Neural crest cell (in vitro differentiated cells): ENCODE measurements around the gene REST. TPM values are rescaled to one million over a fixed set of nuclear protein-coding genes. Genes with fewer than 3 reads are reported as not detected.

Experiments used
- DNase-seq: peaks from one replicate; pipeline ENCODE4 v3.0.0; 2021; ENCODE audit warnings: low read depth, mixed read lengths, low spot score
- H3K27ac Mint-ChIP-seq: one replicate; pipeline ENCODE4 v1.8.0; 2021; ENCODE audit warnings: mild to moderate bottlenecking, mixed read lengths; ENCODE audit not compliant: unreplicated experiment
- H3K27me3 Mint-ChIP-seq: 2 replicates; pipeline ENCODE4 v1.8.0; 2021; ENCODE audit warnings: low read depth, mild to moderate bottlenecking, mixed read lengths
- H3K36me3 Mint-ChIP-seq: 2 replicates; pipeline ENCODE4 v1.8.0; 2021; ENCODE audit warnings: low read depth, mild to moderate bottlenecking, mixed read lengths
- H3K4me1 Mint-ChIP-seq: 2 replicates; pipeline ENCODE4 v1.8.0; 2021; ENCODE audit warnings: mixed read lengths
- H3K4me3 Mint-ChIP-seq: one replicate; pipeline ENCODE4 v1.8.0; 2021; ENCODE audit warnings: mild to moderate bottlenecking, mixed read lengths
- H3K9me3 Mint-ChIP-seq: 2 replicates; pipeline ENCODE4 v1.8.0; 2021; ENCODE audit warnings: mixed read lengths
- total RNA-seq: library from RNA; stranded (reverse); gene quantifications from 2 replicates; pipeline ENCODE4 v1.2.1, GENCODE V29; 2021
- TF ChIP-seq, protein P1 (sequence below): fragments of 200-600 bp; sonication (generic); conservative IDR thresholded peaks from 2 replicates; pipeline ENCODE4 v1.5.0; 2021; ENCODE audit warnings: antibody characterized with exemption, mild to moderate bottlenecking

REST gene
- total RNA-seq, 1 donor from 2014 or later: 51.2 TPM

GRCh38 chr4:56906489-56907393 is 959 bp upstream of the REST start:
- H3K4me3 Mint-ChIP-seq: peak overlapping the region; percentile 93
- TF ChIP-seq, protein P1, sequence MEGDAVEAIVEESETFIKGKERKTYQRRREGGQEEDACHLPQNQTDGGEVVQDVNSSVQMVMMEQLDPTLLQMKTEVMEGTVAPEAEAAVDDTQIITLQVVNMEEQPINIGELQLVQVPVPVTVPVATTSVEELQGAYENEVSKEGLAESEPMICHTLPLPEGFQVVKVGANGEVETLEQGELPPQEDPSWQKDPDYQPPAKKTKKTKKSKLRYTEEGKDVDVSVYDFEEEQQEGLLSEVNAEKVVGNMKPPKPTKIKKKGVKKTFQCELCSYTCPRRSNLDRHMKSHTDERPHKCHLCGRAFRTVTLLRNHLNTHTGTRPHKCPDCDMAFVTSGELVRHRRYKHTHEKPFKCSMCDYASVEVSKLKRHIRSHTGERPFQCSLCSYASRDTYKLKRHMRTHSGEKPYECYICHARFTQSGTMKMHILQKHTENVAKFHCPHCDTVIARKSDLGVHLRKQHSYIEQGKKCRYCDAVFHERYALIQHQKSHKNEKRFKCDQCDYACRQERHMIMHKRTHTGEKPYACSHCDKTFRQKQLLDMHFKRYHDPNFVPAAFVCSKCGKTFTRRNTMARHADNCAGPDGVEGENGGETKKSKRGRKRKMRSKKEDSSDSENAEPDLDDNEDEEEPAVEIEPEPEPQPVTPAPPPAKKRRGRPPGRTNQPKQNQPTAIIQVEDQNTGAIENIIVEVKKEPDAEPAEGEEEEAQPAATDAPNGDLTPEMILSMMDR: no peak
- H3K4me1 Mint-ChIP-seq: peaks cover 47% of the 10 kb centered on the region
- H3K27me3 Mint-ChIP-seq: peaks cover 14% of the 10 kb centered on the region
- no peak for DNase-seq
- peaks cover 5% of the 10 kb centered on the region for H3K36me3 Mint-ChIP-seq
- peak overlapping the region; percentile 53 for H3K27ac Mint-ChIP-seq
- H3K9me3 Mint-ChIP-seq: no peaks in the 10 kb centered on the region

DNA sequence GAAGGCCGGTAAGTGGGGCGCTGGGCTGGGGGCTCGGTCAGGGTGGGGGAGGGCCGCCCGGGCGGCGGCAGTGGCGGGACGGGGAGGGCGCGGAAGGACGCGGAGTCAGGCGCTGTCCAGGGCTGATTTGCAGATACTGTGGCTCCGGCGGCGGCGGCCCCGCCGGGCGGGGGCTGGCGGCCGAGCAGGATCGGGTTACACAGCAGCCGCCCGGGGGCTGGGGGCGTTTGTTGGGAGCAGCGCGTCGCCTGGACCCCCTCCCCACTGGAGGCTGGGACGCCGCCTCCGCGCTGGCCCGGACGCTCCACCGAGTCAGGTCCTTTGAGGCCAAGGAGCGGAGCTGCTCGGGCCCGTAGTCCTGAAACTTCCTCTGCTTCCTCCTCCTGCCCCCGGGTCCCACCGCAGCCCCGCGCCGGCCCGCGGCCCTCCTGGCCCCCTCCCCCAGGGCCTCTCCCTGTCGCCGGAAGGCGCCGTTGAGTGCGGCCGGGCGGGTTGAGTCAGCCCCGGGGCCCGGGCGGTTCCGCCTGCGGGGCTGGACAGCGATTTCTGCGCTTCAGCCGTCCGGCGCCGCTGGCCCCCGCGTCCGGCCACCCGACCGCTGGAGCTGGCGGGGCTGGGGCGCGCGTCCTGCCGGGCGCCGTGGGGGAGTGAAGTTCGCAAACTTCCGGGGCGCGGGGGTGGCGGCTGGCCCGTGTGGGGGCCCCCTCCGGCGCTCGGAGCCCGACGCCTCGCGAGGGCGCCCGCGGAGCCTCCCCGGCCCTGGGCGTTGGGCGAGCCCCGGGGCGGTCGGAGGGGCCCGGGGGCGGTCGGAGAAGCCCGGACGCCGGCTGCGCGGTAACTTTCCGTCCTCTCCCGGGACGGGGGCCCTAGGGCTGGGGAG is 746 bp downstream of the REST start:
- TF ChIP-seq, protein P1: no peak
- H3K36me3 Mint-ChIP-seq: peaks cover 5% of the 10 kb centered on the region
- peak overlapping the region; percentile 100 for H3K4me3 Mint-ChIP-seq
- H3K27ac Mint-ChIP-seq: peak overlapping the region; percentile 99
- DNase-seq: peak; percentile 62
- H3K4me1 Mint-ChIP-seq: peaks cover 51% of the 10 kb centered on the region
- H3K9me3 Mint-ChIP-seq: no peaks in the 10 kb centered on the region
- H3K27me3 Mint-ChIP-seq: peaks cover 14% of the 10 kb centered on the region

DNA sequence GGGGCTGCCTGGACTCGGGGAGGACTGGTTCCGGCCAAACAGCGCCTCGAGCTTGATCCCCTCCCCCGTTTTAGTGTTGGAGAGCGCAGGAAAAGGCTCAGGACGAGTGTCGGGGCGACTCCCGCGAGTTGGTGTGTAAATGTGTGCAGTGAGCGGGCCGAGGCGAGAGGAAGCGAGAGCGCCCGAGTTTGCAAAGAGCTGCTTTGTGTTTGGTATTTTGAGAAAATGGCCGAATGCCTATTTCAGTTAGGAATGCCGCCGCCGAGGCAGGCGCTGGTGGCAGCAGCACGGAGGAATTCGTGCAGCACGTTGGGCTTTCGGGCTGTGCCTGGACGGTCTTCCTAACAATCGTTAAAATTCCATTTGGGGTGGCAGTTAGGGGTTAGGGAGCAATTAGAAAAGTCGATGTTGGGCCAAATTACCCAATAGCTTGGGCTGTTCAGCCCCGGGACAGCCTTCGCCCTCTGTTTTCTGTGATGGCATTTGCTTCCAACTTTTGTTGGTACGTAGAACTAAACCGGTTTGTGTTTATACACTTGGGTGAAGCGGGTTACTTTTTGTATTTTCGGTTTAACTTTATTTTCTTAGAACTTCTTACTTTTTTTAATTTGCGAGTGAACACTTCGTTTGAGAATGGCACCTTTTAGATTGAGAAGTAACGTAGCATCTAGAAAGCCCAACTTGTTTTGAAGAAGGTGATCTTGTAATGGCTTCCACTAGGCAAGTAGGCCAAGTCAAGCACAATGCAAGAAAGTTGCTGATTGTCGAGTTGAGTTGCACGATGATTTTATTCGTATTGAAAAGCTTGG is 1.6 kb downstream of the REST start:
- no peaks in the 10 kb centered on the region for H3K9me3 Mint-ChIP-seq
- peak overlapping the region; percentile 100 for H3K4me3 Mint-ChIP-seq
- TF ChIP-seq, protein P1: no peak
- peak overlapping the region; percentile 99 for H3K27ac Mint-ChIP-seq
- peaks cover 14% of the 10 kb centered on the region for H3K27me3 Mint-ChIP-seq
- H3K36me3 Mint-ChIP-seq: peaks cover 5% of the 10 kb centered on the region
- H3K4me1 Mint-ChIP-seq: peaks cover 54% of the 10 kb centered on the region
- peak; percentile 34 for DNase-seq

DNA sequence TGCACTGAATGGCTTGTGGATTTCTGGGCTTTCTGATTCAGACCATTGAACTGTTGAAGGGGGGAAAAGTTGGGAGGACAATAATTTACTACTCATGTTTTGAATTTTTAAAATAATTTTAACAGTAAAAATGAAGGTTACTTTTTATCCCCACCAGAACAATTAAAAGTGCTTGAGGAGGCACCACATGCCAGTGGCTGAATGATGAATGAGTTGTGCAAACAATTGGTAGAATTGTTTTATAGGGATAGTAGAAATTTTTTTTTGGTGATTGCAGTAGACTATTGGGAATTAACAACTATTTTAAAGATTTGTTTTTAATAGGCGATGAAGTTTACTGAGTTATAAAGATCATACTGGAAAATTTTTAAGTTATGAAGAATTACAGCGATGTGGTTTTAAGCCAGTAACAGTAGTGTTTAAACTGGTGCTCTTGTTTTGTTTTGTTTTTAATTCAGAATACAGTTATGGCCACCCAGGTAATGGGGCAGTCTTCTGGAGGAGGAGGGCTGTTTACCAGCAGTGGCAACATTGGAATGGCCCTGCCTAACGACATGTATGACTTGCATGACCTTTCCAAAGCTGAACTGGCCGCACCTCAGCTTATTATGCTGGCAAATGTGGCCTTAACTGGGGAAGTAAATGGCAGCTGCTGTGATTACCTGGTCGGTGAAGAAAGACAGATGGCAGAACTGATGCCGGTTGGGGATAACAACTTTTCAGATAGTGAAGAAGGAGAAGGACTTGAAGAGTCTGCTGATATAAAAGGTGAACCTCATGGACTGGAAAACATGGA is 2.7 kb downstream of the REST start:
- DNase-seq: no peak

More for the DNA sequence above, 2.7 kb downstream of the REST start:
- Mint-ChIP-seq H3K4me1 (peaks cover 58% of the 10 kb centered on the region), H3K4me3 (peak overlapping the region; percentile 100), H3K9me3 (no peaks in the 10 kb centered on the region), H3K27me3 (peaks cover 14% of the 10 kb centered on the region), H3K36me3 (peaks cover 5% of the 10 kb centered on the region), H3K27ac (peak overlapping the region; percentile 70)
- TF ChIP-seq, protein P1: no peak
